GM18511 (cell line): ENCODE measurements around the gene ASIC3.

Experiments used
- ATAC-seq: cut with Tn5 transposase; IDR thresholded peaks from one replicate; pipeline ENCODE4 v1.9.1; 2021; ENCODE audit warnings: mild to moderate bottlenecking, moderate library complexity; ENCODE audit not compliant: unreplicated experiment

ASIC3 gene

GRCh38 chr7:151056666-151057505 is 8.6 kb downstream of the ASIC3 start:
- ATAC-seq, result no peak

GRCh38 chr7:151057506-151057988 is 9.2 kb downstream of the ASIC3 start, which contains the start of gene CDK5:
TSS of gene CDK5 (minus strand) at chr7:151057897. CDS start at chr7:151057848, 49 bp downstream.
- peak; percentile 26 for ATAC-seq

DNA sequence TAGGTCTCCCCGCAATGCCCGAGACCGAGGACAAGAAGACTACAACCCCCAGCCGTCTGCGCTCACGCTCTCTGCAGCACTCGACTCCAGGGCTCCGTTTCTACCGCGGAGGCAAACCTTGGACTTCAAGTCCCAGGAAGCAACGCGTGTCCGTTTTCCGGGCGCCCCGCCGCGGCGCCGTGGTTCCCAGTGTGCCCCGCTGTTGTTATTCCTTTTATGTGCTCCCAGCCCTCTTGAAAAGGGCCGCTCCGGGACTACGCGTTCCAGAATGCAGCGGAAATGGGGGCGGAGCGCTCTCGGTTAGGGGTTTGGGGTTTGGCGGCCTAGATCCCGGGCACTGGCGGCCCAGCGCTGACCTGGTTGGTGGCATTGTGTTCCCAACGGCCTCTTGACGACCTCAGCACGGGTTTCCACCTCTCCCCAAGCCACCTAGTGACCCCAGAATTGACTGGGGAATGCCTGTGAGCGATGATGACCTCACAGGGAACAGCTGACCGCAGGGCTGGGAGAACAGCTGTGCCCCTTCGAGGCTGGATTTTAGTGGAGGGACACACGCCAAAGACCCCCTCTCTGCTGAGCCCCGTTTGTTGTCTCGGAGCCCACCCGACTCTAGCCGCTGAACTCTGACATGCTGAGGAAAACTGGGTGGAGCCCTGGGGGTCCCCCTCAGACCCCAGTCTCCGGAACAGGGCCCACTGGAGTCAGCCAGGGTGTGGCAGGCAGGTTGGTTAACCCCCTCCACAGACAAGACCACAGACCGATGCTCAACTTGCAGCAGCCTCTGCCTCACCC is 9.9 kb downstream of the ASIC3 start:
- peak; percentile 87 for ATAC-seq

DNA sequence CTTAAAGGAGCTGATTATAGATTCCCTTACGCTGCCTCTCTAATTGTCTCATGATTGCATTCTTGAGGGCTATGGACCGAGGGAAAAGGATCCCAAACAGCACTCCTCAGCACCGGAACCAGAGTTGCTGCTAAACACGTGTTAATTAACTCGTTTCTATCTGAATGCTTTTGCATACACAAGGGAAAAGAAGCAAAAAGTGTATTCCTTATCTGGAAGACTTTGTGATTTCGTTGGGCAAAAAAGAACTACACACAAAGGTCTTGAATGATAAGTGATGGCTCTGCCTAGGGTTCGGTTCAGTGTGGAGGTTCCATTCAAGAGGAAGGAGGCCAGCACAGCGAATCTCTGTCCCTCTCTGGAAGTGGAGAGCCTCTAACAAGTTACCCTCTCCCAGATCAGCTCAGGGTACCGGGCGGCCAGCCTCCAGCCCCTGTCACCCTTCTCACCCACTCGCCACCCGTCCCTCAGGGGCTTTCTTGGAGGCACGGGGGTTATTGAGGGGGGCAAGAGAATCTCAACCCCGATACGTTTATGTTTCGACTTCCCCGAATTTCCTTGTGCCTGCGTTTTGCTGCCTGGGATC is 10.5 kb downstream of the ASIC3 start:
- ATAC-seq, result no peak

DNA sequence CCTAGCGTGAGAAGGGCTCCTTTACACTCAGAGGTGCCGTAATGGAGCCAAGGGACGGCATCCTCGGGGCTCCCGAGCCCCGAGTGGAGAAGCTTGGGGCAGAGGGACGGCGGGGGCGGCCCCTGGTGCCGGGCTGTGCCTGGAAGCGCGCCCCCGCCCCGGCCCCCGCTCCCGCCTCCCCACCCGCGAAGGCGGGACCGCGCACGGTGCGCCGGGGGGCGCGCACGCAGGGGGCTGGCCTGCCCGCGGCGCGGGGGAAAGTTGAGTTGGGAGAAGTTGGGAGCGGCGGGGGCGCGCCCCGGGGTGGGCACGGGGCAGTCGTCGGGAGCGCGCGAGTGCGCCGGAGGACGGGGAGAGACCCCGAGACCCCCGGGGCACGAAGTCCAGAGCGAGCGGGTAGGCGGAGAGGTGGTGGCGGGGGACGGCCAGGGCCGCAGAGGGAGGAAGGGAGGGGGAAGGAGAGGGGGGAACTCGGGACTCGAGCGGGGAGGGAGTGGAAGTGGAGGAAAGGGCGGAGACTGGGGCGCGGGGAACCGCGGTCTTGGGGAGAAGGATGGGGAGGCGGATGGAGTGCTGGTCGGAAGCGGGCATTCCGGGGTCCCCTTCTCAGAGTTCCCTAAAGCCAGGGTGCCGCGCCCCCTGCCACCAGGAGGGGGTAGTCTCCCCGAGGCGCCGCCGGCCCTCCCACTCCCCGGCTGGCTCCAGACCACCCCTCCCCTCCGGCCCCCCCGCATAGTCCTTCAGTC is 11.2 kb downstream of the ASIC3 start, which contains the start of gene SLC4A2:
TSS of gene SLC4A2 (plus strand) at position 223 of the 746 bp plus-strand sequence. CDS start 2,399 bp downstream, outside the sequence.
- peak; percentile 34 for ATAC-seq

GRCh38 chr7:151060113-151060415 is 11.7 kb downstream of the ASIC3 start:
- no peak for ATAC-seq

- ATAC-seq, result no peak
Measured at GRCh38 chr7:151060416-151061212, 12.3 kb downstream of the ASIC3 start.

GRCh38 chr7:151061213-151062110 is 13.1 kb downstream of the ASIC3 start:
- ATAC-seq, result no peak

DNA sequence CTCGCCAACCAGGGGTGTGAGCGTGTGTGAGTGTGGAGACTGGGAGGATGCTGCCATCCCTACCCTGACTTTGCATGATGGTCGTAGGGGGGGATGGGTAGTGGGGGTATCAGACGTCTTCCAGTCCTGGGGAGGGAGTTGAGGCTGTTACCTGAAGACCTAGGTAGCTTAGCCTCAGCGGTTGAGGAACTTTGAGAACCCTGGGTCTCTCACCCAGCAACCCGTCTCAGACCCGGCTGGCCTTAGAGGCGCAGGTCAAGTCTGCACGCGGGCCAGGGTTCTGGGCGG is 13.7 kb downstream of the ASIC3 start:
- ATAC-seq, result no peak

DNA sequence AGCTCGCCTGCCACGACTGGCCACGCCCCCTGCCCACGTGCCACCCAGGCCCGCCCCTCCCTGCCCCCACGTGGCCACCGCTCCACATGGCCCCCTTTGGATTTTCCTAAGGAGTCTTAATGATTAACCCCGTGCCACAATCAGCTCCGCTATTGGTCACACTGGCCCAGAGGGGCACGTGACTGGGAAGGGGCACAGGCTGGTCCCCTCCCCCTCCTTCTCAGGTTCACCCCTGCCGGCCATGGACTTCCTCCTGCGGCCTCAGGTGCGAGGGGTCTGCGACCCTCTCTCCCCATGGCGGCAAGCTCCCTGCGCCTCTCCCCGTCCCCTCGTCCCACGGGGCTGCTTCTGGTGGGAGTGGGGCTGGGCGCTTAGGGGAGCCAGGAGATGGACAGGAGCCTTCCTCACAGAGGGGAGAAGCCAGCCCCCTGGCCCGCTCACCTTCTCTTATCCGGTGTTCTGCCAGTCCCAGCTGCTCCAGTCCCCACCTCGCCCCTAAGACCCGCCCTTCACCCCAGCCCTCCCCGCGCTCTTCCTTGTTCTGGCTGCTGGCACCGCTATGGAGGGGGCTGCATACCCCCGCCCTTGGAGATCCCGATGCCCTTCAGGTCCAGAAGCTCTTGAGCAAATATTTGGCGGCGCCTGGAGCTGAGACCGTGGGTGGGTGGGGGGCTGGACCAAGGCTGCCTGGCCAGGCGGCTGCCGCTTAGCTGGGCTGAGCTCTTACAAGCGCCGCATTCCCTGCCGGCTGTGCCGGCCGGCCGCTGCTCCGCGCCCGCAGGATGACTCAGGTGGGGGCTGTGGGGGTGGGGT is 14.3 kb downstream of the ASIC3 start:
- ATAC-seq, result no peak

DNA sequence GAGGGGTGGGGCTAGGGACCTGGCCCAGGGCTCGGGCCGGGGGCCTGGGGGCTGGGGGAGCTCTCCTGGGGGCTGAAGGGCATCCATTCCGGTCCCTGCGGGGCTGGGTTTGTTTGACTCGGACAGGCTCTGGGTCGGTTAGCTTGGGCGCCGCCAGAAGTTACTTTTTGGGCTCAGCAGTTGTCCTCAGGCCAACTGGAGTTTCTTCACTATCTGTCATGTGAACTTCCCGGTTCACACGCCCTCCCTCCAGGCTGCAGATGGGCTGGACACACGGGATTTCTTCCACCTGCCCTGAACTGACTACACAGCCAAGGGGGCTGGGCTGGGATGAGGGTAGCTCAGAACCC is 14.9 kb downstream of the ASIC3 start:
- no peak for ATAC-seq

- ATAC-seq, result no peak
Measured at GRCh38 chr7:151064454-151064853, 16.1 kb downstream of the ASIC3 start.

DNA sequence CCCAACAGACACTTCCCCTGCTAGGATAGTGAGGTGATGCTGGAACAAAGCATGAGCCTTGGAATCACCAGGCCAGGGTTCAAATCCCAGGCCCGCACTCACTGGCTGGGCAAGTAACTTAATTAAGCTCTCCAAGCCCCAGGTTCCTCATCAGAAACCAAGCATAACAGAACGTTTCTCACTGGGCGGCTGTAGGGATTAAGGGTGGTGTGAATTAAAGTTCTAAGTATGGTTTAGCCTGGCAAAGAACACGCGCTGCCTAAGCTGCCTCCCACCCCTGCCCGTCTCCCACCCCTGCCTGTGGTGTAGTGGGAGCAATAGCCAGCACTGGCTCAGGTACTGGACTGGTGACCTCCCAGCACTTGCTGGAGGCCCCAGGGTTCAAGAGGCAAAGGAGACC is 16.7 kb downstream of the ASIC3 start:
- ATAC-seq, result no peak

GRCh38 chr7:151065516-151065915 is 17.2 kb downstream of the ASIC3 start:
- no peak for ATAC-seq

- no peak for ATAC-seq
Measured at GRCh38 chr7:151066273-151066974, 18.1 kb downstream of the ASIC3 start.

GRCh38 chr7:151068069-151068773 is 19.9 kb downstream of the ASIC3 start:
- no peak for ATAC-seq
